Measurements from ENCODE around the gene RAD51B.

- TF ChIP-seq POLR2AphosphoS5 (IDR thresholded peaks at IDR 0.05; ENCODE audit: borderline replicate concordance, low read depth, low read length) = no peak
- no peak for TF ChIP-seq EZH2 (IDR thresholded peaks at IDR 0.05)
- no peak for TF ChIP-seq FOXP2 (optimal IDR thresholded peaks at IDR 0.05; ENCODE audit: control extremely low read depth, extremely low read length, insufficient read depth)
Measured at GRCh38 chr14:67943947-67944346, 124.4 kb downstream of the RAD51B start.
